Inflammatory macrophage (primary cell): ENCODE measurements around the gene MSH4.
A peak's percentile ranks its signal among the peaks of the same experiment; 100 is the strongest.
"Not testable (repeated sequence)": the region's sequence is repeated elsewhere in the genome, so short reads cannot be mapped to it uniquely, and the experiment has no call there.

Experiments
- DNase-seq, 2 donors: peaks; one replicate each; pipeline ENCODE4 v3.0.0-alpha.2; 2020 to 2022

Gene MSH4

GRCh38 chr1:75797273-75797588, 549 bp downstream of the MSH4 start:
- DNase-seq = no peak

- no peak for DNase-seq
These were observed 1.0 kb downstream of the MSH4 start for GRCh38 chr1:75797606-75798216.

GRCh38 chr1:75801480-75801879, 4.8 kb downstream of the MSH4 start:
- not testable (repeated sequence) for DNase-seq

- no peak for DNase-seq
These were observed 12.2 kb downstream of the MSH4 start for GRCh38 chr1:75808921-75809320.

- DNase-seq = not testable (repeated sequence)
These were observed 13.4 kb downstream of the MSH4 start for GRCh38 chr1:75810113-75810512.

GRCh38 chr1:75811211-75811981, 14.7 kb downstream of the MSH4 start:
- DNase-seq = no peak

- no peak for DNase-seq
These were observed 15.4 kb downstream of the MSH4 start for GRCh38 chr1:75812065-75812464.

GRCh38 chr1:75823596-75823995, 26.9 kb downstream of the MSH4 start:
- not testable (repeated sequence) for DNase-seq

GRCh38 chr1:75836528-75837100, 39.9 kb downstream of the MSH4 start:
- peak in 1 of 2 donors; percentile 16 for DNase-seq

- peak; percentile 25 to 37 for DNase-seq
These were observed 41.4 kb downstream of the MSH4 start for GRCh38 chr1:75838079-75838478.

GRCh38 chr1:75841421-75841820, 44.7 kb downstream of the MSH4 start:
- DNase-seq = no peak

GRCh38 chr1:75845576-75845975, 48.9 kb downstream of the MSH4 start:
- DNase-seq = no peak

GRCh38 chr1:75855010-75855409, 58.3 kb downstream of the MSH4 start:
- no peak for DNase-seq

- no peak for DNase-seq
These were observed 59.1 kb downstream of the MSH4 start for GRCh38 chr1:75855734-75856133.

GRCh38 chr1:75861831-75862230, 65.1 kb downstream of the MSH4 start:
- DNase-seq = no peak

GRCh38 chr1:75870951-75871350, 74.3 kb downstream of the MSH4 start:
- no peak for DNase-seq

GRCh38 chr1:75879985-75880384, 83.3 kb downstream of the MSH4 start:
- no peak for DNase-seq

GRCh38 chr1:75884437-75884836, 87.8 kb downstream of the MSH4 start:
- DNase-seq = no peak

- DNase-seq = no peak
These were observed 104.7 kb downstream of the MSH4 start for GRCh38 chr1:75901371-75901770.

GRCh38 chr1:75908717-75909152, 112.1 kb downstream of the MSH4 start:
- DNase-seq = peak; percentile 13 to 21

GRCh38 chr1:75916834-75917233, 120.2 kb downstream of the MSH4 start:
- no peak for DNase-seq

GRCh38 chr1:75922698-75923097, 126.0 kb downstream of the MSH4 start:
- DNase-seq = no peak

GRCh38 chr1:75932304-75932703, 135.6 kb downstream of the MSH4 start, which contains the start of gene ASB17:
TSS of gene ASB17 (minus strand) at chr1:75932404. CDS start at chr1:75932291, 113 bp downstream.
- no peak for DNase-seq

- DNase-seq = no peak
These were observed 140.4 kb downstream of the MSH4 start for GRCh38 chr1:75937034-75937433.
